ENCODE data around the gene MRPL45. TPM values are rescaled to one million over a fixed set of nuclear protein-coding genes. Genes with fewer than 3 reads are reported as not detected.
"Not testable (repeated sequence)": the region's sequence is repeated elsewhere in the genome, so short reads cannot be mapped to it uniquely, and the experiment has no call there.

MRPL45 gene
- 10 to 100 TPM; 14.9 to 18.0 TPM for total RNA-seq
- long read RNA-seq, donor 1, transcript MRPL45-203 (8 exons, 1,705 nt), result major isoform, 7 of 10 reads
- long read RNA-seq, donor 1, partial matches to known transcripts, result 2 of 10 reads
- long read RNA-seq, donor 1, other reads (novel, unspliced or antisense), result 1 of 10 reads
- long read RNA-seq, donor 2, transcript MRPL45-203 (8 exons, 1,705 nt), result major isoform, 55 of 64 reads
- long read RNA-seq, donor 2, partial matches to known transcripts, result 4 of 64 reads
- long read RNA-seq, donor 2, other reads (novel, unspliced or antisense), result 5 of 64 reads

DNA sequence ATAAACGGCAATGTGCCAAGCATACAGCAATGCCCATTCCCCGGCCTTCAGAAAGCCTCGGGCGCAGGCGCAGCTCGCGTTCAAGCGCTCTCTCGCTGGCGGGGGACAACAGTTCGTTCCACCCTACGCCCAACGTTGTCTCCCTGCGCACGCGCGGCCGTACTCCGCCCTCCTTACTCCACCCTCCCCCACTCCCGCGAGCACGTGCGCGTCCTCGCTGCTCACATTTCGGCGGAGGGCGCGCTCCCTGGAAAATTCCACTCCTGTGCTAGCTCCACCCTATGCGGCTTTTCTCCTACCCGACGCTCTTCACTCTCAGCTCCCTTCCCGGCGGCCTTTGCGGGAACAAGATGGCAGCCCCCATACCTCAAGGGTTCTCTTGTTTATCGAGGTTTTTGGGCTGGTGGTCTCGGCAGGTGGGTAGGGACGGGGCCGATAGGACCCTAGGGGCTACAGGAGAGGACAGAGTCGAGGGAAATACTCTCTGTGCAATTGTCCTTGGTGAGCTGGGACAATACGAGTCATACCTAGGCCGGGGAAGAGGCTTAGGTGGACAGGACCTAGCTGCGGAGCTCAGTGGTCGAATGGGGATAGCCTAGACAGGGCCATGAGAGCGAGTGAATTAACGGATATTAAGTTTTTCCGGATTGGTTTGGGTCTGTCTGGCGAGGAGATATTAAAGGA lies at the start of gene MRPL45:
TSS of gene MRPL45 (plus strand) at position 335 of the 684 bp plus-strand sequence. CDS start at position 351, 16 bp downstream.
- intact Hi-C loops (cut with DNase I), result not testable (repeated sequence)
- DNase-seq (ENCODE audit: low spot score), result peak; percentile 99

DNA sequence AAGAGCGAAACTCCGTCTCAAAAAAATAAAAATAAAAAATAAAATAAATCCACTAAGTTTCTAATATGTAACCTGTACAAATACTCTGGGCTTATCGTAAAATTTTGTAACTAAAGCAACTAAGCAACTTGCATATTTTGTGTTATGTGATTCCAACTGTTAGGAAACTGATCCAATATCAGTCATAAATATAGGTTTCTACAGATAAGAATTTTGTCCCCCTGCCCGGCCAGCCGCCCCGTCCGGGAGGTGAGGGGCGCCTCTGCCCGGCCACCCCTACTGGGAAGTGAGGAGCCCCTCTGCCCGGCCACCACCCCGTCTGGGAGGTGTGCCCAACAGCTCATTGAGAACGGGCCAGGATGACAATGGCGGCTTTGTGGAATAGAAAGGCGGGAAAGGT lies 43.8 kb upstream of the MRPL45 start:
- intact Hi-C loops (cut with DNase I), result not testable (repeated sequence)
- DNase-seq (ENCODE audit: low spot score), result peak; percentile 50

DNA sequence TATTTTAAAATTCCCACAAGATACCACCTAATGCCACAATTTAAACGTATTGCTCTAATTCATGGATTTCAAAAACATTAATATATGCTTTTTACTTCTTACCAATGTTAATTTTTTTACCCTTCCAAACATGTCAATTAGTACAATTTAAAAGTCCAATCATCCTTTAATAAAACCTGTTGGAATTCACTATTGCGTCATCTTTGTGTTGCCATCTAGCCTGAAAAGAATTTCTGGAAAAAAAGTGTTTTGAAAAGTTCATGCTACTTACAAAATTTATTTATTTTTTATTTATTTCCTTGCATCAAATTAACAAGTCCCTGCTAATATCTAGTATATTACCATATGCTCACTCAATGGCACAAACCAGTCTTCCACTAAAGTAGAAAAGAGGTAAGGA lies 42.6 kb upstream of the MRPL45 start:
- intact Hi-C loops (cut with DNase I); DNase-seq (ENCODE audit: low spot score): not testable (repeated sequence)

DNA sequence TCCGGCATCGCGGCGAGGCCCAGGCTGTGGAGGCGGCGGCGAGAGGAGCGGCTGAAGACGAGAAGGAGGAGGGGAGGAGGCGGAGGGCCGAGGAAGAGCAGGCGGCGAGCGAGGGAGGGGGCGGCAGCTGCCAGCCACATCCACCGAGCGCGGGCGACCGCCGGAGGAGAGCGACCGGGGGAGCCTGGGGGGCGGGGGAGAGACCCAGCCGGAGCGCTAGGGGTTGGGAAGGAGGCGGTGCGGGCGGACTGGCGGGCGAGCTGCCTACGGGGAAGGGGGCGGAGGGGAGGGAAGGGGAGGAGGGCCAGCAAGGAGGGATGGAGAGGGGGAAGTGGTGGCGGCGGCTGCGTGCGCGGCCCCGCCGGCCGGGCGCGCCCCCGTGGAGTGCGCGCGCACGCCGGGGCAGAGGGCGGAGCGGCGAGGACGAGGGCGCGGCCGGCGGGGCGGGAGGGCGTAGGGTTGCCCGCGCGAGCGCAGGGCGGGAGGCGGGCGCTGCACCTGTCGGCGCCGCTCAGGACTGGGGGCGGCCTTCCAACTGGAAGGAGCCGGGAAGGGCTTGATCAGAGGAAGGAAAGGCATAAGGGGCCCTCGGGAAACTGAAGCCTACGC lies 39.9 kb upstream of the MRPL45 start:
- intact Hi-C loops (cut with DNase I), result not testable (repeated sequence)
- DNase-seq (ENCODE audit: low spot score), result peak; percentile 95

DNA sequence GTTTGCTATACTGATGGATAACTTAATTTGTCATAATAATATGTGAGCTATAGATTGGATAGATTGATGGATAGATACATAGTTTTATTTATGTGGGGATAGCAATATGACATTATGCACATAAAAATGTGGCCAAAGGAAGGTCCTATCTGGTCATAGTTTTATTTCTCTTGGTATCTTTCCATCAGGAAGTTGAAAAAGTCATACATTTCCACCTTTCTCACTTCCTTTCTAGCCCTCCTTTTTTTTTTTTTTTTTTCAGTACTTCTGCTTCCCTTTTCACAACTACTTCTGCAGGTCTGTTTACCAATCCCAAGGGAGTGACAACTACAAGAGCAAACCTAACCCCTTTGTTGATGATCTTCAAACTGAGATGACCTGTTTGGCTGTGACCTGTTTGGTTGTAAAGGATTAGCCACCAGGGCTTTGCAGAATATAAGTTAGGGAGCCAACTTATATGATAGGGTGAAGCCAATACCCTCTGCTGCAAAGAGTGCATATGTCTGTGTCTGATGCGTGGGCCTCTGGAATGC lies 30.9 kb upstream of the MRPL45 start:
- intact Hi-C loops (cut with DNase I); DNase-seq (ENCODE audit: low spot score): not testable (repeated sequence)

DNA sequence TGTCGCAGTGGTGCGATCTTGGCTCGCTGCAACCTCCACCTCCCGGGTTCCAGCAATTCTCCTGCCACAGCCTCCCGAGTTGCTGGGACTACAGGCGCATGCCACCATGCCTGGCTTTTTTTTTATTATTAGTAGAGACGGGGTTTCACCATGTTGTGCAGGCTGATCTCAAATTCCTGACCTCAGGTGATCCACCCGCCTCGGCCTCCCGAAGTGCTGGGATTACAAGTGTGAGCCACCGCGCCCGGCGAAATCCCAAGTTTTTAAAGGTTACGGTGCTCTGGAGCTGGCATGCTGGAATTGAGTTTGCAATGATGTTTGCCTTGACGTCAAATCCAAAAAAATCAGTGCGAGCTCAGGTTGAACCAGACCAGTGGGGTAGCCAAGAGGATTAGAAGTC lies 30.4 kb upstream of the MRPL45 start:
- intact Hi-C loops (cut with DNase I), result not testable (repeated sequence)
- peak; percentile 9 for DNase-seq (ENCODE audit: low spot score)

DNA sequence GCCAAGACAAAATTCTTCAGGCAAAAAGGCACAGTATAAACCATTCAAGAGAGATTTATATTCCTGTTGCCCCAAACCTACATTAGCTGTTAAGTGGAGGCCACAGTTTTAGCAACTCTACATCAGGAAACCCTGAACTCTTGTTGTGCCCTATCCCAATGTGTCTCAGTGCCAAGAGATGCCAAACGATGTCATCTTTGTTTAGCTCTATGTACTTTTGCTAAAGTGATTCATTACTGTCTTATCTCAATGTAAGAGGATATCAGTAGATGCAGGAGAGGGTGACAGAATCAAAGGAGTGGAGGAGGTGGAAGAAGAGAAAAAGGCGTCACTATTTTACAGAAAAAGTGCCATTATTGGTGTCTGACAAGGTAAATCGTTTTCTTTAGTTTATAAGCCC lies 28.8 kb upstream of the MRPL45 start:
- intact Hi-C loops (cut with DNase I); DNase-seq (ENCODE audit: low spot score): not testable (repeated sequence)

DNA sequence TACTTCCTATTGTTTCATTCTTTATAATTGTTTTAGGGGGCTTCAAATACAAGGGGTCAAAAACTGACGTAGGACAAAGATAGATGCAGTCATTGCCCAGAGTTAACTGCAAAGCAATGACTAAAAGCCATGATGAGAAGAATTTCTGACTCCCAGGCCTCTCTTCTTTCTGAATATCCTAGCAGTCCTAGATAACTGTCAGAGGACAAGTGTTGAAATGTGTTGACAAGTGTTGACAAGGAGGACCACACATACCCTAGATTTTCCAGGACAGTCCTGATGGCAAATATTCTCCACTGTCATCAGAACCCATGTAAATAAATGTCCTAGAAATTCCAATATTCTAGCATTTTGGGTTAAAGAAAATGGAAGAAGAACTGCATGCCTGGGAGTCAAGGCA lies 27.9 kb upstream of the MRPL45 start:
- intact Hi-C loops (cut with DNase I); DNase-seq (ENCODE audit: low spot score): not testable (repeated sequence)

DNA sequence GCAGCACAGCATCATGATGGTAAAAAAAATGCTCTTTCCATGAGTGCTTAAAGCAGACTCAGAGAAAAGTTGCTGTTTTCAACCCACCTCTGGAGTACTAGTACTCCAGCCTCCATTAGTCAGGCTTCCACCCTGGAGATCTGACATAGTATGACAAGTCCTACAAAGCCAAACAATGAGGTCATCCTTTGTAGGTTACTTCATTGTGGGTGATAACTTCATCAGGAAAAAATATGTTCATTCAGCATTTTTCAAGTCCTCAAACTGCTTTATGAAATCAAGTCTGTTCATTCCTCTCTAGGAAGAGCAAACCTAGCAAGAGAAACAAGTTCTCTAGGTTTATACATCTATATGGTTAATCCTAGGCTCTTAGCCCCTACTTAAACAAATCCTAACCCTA lies 27.4 kb upstream of the MRPL45 start:
- DNase-seq (ENCODE audit: low spot score); intact Hi-C loops (cut with DNase I): not testable (repeated sequence)

DNA sequence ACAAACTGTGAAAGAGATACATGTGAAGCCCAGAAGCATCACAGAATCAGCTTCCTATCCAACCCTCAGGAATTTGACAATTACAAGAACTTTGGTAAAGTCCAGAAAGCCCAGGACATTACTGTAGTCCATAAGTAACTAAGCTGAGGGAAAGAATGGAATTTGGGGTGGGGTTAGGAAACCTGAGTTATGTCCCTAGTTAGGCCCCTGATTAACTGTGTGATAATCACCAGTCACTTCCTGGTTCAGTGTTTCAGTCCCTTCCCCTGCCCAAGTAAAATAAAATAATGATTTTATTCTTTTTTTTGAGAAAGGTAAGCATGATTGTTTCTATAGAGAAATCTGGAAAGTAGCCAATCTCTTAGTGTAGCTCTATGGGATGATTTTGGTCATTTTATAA lies 11.0 kb upstream of the MRPL45 start:
- intact Hi-C loops (cut with DNase I); DNase-seq (ENCODE audit: low spot score): not testable (repeated sequence)

DNA sequence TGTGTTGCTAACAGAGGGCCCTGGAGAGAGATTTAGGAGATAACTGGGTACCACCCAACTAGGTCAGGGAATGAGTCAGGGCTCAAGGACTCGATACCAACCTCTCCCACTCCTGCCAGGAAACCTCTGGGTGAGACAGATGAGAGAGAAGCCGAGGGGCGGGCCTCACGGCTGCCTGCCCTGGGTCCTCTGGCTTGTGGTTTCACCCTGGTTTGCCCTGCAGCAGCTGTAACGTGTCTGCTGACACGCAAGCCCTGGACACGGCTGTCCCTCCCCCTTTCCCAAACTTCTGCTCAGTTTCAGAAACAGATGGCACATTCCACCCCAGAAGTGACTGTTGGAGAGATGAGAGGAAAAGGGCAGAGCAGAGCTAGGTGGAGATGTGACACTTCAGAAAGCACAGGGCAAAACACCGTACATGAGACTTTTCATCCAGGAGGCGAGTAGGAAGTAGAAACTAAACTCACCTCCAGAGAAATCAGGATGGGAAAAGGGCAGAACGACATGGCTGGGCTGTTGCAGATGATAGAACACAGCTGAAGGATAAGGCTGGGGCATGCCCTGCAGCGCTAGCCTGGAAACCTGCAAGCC lies 10.4 kb upstream of the MRPL45 start:
- intact Hi-C loops (cut with DNase I); DNase-seq (ENCODE audit: low spot score): not testable (repeated sequence)

DNA sequence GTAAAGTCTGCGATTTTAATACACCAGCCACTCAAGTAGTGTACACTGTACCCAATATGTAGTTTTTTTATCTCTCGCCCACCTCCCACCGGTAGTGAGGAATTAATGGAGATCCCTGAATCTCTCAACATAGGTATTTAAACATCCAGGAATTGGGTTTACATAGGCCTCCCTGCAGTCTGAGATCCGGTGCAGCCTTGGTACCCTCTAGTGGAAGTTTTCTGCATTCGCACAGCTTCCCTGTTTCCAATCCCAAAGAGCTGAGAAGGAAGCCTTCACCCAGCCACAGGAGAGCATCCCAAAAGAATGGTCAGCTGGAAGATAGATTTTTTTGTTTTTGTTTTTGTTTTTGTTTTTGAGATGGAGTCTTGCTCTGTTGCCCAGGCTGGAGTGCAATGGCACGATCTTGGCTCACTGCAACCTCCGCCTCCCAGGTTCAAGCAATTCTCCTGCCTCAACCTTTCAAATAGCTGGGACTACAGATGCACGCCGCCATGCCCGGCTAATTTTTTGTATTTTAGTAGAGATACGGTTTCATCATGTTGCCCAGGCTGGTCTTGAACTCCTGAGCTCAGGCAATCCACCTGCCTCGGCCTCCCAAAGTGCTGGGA lies 8.6 kb upstream of the MRPL45 start:
- DNase-seq (ENCODE audit: low spot score); intact Hi-C loops (cut with DNase I): not testable (repeated sequence)

DNA sequence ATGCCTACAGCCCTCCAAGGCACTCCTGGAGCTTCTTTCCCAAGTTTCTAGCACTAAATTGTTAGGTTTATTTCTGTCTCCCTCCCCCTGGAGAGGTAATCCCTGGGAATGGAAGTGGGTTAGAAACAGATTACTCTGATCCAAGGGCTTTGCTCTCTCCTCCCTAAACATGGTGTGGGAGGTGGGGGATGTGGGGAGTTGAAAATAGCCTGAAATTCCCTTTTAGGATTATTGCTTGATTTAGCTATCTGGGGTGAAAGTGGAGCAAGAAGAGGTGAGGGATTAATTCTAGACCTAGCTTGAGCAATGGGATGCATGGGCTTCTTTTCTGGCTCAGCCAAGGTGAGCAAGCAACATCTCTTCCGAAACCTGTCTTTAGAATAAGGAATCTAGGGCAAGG lies 7.2 kb upstream of the MRPL45 start:
- intact Hi-C loops (cut with DNase I), result not testable (repeated sequence)

DNA sequence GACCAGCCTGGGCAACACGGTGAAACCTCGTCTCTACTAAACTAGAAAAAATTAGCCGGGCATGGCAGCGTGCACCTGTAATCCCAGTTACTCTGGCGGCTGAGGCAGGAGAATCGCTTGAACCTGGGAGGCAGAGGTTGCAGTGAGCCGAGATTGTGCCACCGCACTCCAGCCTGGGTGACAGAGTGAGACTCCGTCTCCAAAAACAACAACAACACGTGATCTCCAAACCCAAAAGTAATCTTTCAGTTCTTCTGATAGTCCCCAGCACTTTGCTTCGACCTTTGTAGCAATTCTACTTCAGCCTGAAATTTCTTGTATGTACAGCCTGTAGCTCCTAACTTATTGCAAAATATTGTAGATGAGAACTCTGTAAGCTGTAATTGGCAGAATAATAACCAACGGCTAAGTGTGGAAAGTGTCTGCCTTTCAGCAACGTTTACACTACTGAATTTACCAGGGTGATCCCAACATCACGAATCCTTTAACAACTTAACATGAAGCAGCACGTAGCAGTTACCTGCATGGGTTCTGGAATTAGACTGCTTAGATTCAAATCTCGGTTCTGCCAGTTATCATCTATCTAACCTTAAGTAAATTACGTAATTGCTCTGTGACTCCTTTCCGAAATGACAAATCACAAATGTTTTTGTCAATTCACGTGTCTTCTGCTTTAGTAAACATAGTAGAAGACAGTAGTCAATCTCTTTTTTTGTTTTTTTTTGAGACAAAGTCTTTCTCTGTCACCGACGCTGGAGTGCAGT lies 1.2 kb upstream of the MRPL45 start:
- intact Hi-C loops (cut with DNase I); DNase-seq (ENCODE audit: low spot score): not testable (repeated sequence)

More for the DNA sequence above, 7.2 kb upstream of the MRPL45 start:
- not testable (repeated sequence) for DNase-seq (ENCODE audit: low spot score)

DNA sequence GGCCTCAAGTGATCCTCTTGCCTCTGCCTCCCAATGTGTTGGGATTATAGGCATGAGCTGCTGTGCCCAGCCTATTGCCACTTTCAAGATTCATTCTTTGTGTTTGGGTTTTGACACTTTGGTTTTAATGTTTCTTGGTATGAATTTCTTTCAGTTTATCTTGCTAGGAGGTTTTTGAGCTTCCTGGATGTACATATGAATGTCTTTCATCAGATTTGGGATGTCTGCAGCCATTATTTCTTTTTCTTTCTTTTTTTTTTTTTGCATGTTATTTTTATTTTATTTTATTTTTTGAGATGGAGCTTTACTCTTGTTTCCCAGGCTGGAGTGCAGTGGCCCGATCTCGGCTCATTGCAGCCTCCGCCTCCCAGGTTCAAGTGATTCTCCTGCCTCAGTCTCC lies 18.5 kb downstream of the MRPL45 start:
- intact Hi-C loops (cut with DNase I), result no loop called here
- DNase-seq (ENCODE audit: low spot score), result peak; percentile 4

DNA sequence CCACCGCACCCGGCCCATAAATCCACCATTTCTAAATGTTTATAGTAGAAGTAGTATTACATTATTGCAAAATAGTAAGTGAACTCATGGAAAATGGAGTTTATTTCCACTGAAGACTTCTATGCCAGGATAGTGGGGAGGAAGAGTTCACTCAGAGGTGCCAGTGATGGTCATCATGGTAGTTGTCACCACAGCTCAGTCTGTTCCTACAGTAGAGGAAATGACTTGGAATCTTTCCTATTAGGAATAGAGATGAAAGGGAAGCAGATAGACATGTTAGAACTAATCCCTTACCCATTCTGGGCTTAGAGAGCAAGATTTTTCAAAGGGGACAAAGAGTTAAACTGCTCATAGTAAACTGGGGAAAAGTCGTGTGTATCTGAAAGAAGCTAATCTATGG lies 20.1 kb downstream of the MRPL45 start:
- intact Hi-C loops (cut with DNase I), result no loop called here
- DNase-seq (ENCODE audit: low spot score), result no peak

DNA sequence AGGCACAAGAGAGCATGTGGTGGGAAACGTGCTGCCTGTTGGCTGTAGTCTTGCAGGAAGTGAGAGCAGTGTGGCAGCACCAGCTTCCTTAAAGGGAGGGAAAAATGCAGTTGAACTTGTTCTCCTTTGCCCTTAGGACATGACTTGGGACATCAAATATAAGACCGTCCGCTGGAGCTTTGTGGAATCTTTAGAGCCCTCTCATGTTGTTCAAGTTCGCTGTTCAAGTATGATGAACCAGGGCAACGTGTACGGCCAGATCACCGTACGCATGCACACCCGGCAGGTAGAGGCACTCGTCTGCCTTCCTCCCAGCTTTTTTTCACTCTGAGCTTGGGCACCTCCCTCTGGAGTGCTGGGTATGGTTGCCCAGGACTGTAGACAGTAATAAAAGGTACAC lies 23.5 kb downstream of the MRPL45 start:
- intact Hi-C loops (cut with DNase I), result no loop called here

DNA sequence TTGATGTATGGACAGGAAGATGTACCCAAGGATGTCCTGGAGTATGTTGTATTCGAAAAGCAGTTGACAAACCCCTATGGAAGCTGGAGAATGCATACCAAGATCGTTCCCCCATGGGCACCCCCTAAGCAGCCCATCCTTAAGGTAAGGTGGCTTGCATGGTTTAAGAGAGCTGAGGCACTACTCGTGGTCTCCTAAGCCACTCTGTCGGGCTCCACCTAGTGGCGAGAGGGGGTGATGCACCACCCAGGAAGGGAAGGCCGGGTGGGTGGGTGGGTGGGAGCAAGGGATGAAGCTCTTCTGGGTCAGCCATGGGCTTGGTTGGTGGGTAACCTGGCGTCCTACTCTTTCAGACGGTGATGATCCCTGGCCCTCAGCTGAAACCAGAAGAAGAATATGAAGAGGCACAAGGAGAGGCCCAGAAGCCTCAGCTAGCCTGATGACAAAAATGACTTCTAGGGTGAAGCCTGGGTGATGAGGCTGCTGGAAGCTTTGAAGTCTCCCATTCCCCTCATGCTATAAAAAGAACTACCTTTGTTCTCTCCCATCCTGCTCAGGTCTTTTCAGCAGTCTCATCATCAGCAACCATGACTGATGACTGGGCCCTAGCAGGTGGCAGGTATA lies 25.3 kb downstream of the MRPL45 start:
- intact Hi-C loops (cut with DNase I), result no loop called here
- DNase-seq (ENCODE audit: low spot score), result no peak

More for the DNA sequence above, 23.5 kb downstream of the MRPL45 start:
- DNase-seq (ENCODE audit: low spot score), result no peak
